Neural crest cell (in vitro differentiated cells): ENCODE results near the gene MYBBP1A. TPM values are rescaled to one million over a fixed set of nuclear protein-coding genes. Genes with fewer than 3 reads are reported as not detected.

ENCODE experiments used
- DNase-seq: peaks from one replicate; pipeline ENCODE4 v3.0.0; 2021; ENCODE audit warnings: low read depth, mixed read lengths, low spot score
- H3K27ac Mint-ChIP-seq: one replicate; pipeline ENCODE4 v1.8.0; 2021; ENCODE audit warnings: mild to moderate bottlenecking, mixed read lengths; ENCODE audit not compliant: unreplicated experiment
- H3K27me3 Mint-ChIP-seq: 2 replicates; pipeline ENCODE4 v1.8.0; 2021; ENCODE audit warnings: low read depth, mild to moderate bottlenecking, mixed read lengths
- H3K36me3 Mint-ChIP-seq: 2 replicates; pipeline ENCODE4 v1.8.0; 2021; ENCODE audit warnings: low read depth, mild to moderate bottlenecking, mixed read lengths
- H3K4me1 Mint-ChIP-seq: 2 replicates; pipeline ENCODE4 v1.8.0; 2021; ENCODE audit warnings: mixed read lengths
- H3K4me3 Mint-ChIP-seq: one replicate; pipeline ENCODE4 v1.8.0; 2021; ENCODE audit warnings: mild to moderate bottlenecking, mixed read lengths
- H3K9me3 Mint-ChIP-seq: 2 replicates; pipeline ENCODE4 v1.8.0; 2021; ENCODE audit warnings: mixed read lengths
- CTCF ChIP-seq: fragments of 200-600 bp; sonication (generic); conservative IDR thresholded peaks from 2 replicates; pipeline ENCODE4 v1.5.0; 2021; ENCODE audit warnings: antibody characterized with exemption, mild to moderate bottlenecking
- total RNA-seq: library from RNA; stranded (reverse); gene quantifications from 2 replicates; pipeline ENCODE4 v1.2.1, GENCODE V29; 2021

Gene MYBBP1A
- total RNA-seq, 1 donor from 2014 or later: 69.3 TPM

GRCh38 chr17:4534515-4534914 lies 20.7 kb downstream of the MYBBP1A start:
- Mint-ChIP-seq H3K27ac (peak overlapping the region; percentile 95), H3K9me3 (no peaks in the 10 kb centered on the region), H3K4me3 (no peak overlapping the region), H3K36me3 (no peaks in the 10 kb centered on the region), H3K27me3 (peaks cover 3% of the 10 kb centered on the region), H3K4me1 (peaks cover 4% of the 10 kb centered on the region)
- DNase-seq: no peak
- TF ChIP-seq CTCF: no peak

GRCh38 chr17:4533523-4534504 lies 21.4 kb downstream of the MYBBP1A start:
- peak; percentile 45 for DNase-seq
- no peak for TF ChIP-seq CTCF
- Mint-ChIP-seq H3K9me3 (no peaks in the 10 kb centered on the region), H3K4me1 (peaks cover 4% of the 10 kb centered on the region), H3K27ac (peak overlapping the region; percentile 95), H3K27me3 (peaks cover 3% of the 10 kb centered on the region), H3K4me3 (peak overlapping the region; percentile 64), H3K36me3 (no peaks in the 10 kb centered on the region)

- H3K4me3 Mint-ChIP-seq: no peak overlapping the region
- H3K36me3 Mint-ChIP-seq: no peaks in the 10 kb centered on the region
- TF ChIP-seq CTCF: no peak
- no peak overlapping the region for H3K27ac Mint-ChIP-seq
- H3K27me3 Mint-ChIP-seq: peaks cover 3% of the 10 kb centered on the region
- no peak for DNase-seq
- peaks cover 4% of the 10 kb centered on the region for H3K4me1 Mint-ChIP-seq
- no peaks in the 10 kb centered on the region for H3K9me3 Mint-ChIP-seq
These were observed 22.2 kb downstream of the MYBBP1A start for GRCh38 chr17:4532860-4533522.

DNA sequence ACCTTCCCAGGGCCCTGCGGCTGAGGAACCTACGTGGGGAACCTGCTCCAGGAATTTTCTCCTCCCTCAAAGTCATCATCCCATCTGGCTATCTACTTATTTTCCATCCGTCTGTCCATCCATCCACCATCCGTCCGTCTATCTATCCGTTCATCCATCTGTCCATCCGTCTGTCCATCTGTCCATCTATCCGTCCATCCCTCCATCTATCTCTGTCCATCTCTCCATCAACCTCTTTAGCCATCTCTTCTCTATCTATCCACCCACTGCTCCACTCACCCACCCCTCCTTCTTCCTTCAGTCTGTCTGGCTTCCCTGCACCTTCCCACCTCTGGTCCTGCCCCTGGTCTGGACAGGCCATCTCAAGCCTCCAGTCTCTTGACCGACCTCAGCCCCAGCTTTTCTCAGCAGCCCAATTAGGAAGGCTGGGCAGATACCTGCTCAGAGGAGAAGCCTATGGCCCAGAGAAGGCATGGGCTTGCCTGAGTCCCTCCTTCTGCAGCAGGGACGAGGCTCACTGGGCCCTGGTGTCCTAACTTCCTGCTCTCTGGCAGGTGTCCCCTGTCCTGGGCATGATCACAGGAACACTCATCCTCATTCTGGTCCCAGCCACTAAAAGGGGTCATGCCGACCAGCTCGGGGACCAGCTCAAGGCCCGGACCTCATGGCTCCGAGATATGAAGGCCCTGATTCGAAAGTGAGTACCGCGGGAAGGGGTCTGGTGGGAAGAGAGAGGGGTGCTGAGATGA lies 23.0 kb downstream of the MYBBP1A start:
- Mint-ChIP-seq H3K4me1 (peaks cover 9% of the 10 kb centered on the region), H3K4me3 (peak overlapping the region; percentile 2), H3K27me3 (peaks cover 6% of the 10 kb centered on the region), H3K9me3 (no peaks in the 10 kb centered on the region), H3K36me3 (no peaks in the 10 kb centered on the region), H3K27ac (peak overlapping the region; percentile 31)
- TF ChIP-seq CTCF: no peak
- no peak for DNase-seq
